Stimulated activated CD8-positive, alpha-beta memory T cell treated with anti-CD3 and anti-CD28 coated beads, Interleukin-15, amount 100 ng/mL, for 24 hours (primary cell): ENCODE measurements around the gene SDK1.

ENCODE experiments used
- DNase-seq: peaks from one replicate; pipeline ENCODE4 v3.0.0-alpha.2; 2020; ENCODE audit warnings: low read depth

The SDK1 gene

DNA sequence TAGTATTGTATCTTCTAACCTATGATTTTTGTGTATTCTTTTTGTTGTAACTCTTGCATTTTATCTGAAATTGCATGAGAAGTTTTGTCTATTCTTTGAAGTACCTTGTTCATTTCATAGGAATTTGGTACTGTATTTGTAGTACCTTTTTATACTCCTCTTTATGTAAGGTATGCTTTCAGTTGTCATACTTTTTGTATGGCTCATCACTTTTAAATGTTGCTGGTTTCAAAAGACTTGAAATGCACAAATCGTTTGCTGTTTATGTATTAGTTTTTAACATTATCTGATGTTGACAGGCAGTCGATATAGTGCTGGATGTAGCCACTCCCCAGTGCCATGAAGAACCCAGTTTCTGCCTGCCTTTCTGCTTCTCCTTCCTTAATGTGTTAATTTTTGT is 158.1 kb downstream of the SDK1 start:
- DNase-seq = no peak

DNA sequence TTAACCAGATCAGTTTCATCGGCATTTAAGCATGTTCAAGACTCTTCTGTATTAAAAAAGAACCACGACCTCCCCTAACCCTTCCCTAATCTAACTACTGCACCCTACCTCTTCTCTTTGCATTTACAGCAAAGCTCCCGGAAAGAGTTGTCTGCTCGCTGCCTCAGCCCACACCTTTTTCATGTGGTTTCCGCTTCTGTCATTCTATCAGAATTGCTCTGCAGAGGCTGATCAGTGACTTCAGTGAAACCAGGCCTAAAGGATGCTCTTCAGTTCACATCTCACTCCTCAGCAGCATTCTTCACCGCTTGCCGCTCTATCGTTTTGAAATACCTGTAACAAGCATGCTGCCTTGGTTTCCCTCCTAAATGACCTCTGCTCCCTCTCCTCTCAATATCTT is 160.9 kb downstream of the SDK1 start:
- no peak for DNase-seq

DNA sequence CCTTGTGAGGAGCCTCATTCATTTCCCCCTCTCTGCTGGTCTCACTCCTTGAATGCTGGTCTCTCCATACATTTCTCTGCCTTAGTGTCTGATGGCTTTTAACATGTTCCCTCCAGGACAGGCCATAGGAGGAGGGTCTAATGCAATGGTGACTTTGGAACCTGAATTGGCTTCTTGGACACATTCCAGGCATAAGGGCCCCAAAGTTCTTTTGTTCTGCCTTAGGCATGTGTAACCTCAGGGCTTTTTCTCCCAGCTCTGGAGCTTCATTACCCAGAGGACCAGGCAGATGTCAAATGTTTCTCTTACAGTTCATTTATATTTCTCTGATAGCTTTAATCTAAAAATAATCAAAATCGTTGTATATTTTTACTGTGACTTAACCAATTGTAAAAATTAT is 162.6 kb downstream of the SDK1 start:
- no peak for DNase-seq

DNA sequence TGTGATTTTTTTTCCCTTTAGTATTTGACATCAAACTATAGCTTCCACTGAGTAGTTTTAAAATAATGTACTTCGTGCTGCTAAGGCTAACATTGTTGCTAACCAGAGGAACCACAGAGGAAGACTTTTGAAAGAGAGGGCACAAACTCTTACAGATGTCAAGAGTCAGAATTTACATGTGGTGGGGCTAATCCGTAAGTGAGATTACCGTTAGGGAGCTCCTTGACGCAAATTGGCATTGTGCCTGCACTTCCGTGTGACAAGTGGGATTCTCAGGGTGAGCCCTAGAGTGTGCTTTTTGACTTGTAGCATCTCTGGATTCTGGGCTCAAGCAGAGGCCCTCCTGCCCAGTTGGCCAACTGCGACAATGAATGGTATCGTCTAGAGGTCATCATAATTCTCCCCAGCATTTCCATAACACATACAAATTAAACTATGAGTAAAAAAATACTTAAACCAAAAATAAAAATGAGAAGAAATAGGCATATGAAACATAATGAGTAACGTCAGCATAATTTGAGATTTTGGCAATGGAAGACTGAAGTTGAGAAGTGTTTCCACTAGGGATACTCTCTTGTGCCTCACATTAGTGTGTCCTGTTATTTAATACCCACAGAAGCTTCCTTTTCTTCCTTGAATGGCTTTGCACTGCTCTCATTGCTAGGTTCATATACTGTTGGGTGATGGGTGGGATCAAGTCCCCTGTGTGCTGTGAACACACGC is 164.0 kb downstream of the SDK1 start:
- no peak for DNase-seq

DNA sequence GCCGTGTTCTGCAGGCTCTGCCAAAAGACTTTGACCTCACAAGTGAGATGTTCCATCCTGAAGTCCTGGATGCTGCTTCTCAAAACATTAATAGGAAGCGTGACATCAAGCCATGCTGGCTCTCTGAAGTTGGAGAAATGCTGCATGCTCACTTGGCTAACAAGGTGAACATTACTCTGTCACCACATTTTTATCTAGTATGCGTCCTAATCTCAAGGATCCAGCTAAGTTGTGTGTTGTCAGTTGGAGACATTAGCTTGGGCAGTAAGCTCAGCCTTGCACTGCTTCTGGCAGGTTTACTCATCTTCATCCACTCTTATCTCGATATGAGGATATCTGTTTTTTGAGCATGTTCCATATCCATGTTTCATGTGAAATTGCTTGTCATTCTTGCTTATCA is 165.2 kb downstream of the SDK1 start:
- DNase-seq = no peak

DNA sequence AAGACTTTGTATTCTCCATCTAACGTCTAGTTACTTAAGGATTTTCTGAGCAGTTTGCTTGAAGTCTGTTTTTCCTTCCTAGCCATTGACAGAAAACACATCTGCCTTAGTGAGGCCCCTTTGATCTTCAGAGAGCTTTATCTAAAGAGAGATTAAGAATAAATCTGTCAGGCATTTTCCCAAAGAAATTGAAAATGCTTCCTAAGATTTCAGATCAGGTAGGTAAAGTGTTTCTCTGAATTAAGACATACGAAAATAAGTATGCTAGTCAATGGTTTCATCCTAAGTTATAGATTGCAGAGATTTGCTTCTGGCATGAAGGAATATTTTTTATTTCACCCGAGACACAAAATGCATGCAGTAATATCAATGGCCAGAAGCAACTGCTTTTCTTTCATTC is 168.6 kb downstream of the SDK1 start:
- DNase-seq = no peak

DNA sequence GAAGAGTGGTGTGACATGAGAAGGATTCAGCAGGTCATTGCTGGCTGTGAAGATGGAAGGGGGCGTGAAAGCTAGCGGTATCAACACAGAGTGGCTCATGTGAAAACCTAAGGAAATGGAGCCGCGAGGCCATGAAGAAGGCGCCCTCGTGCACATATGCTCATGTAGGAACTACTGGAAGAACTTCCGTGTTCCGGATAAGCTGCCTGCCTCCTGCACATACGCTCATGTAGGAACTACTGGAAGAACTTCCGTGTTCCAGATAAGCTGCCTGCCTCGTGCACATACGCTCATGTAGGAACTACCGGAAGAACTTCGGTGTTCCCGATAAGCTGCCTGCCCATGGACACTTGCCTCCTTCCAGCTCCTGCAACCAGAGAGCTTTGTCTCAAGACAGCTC is 179.1 kb downstream of the SDK1 start:
- no peak for DNase-seq

DNA sequence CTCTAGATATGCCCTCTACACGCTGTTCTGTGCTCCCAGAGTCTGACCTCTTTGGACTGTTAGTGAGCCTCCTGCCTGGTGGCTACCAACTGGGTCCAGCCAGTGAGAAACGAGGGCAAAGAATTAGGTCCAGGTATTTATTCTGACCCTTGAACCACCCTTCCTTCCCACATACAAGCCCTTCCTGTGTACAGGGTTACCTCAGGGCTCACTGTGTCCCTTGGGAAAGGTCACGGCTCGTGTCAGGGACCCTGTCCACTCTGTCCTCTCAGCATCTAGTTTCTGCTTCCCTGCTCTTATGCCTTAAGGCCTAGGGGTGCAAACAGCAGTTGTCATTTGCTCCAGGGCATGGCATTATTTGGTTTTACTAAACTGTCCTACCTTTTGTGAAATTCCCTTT is 180.4 kb downstream of the SDK1 start:
- DNase-seq = no peak

DNA sequence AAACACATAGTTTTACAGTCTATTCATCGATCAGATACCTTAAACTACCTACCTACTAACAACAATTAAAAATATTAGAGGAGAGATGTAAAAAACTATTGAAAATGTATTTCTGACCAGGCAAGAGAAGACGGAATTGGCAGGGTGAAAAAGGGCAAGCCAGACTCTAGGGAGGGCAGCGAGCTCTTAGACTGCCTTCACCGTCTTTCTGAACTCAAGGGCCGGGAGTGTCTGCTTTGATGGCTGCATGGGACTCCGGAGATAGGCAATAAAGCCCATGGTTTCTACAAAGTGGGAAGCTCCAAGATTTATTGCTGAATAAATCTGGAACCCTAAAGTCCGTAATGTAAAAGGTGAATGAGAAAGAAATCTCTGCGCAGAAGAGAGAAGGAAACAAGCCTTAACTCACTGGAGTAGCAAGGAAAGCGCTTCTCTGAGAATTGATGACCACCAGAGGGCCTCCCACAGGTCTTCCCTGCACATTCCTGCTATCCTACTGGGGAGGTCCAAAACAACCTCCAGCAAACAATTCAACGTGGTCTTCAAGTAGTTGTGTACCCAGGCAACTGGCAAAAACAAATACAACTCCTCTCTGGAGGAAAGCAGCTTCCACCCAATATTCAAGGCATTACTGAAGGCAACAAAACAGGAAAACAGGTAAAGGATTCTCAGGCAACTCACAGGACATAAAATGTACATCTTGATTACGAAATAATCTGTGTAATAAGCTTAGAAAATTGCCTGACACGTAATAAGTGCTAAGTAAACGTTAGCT is 181.3 kb downstream of the SDK1 start:
- DNase-seq = no peak

DNA sequence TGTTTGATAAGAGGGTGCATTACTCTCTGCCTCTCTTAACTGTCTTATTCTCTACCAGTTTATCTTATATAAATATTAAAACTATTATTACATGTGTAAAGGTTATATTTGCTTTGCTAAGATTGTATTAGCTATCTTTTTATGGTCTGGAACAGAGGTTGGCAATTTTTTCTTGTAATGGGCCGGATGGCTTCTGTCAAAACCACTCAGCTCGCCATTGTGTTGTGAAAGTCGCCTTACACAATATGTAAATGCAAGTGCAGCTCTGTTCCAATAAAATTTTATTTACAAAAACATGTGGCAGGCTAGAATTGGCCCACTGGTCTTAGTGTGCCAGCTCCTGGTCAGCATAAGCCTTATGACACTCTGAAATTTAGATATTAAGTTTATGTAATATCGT is 185.8 kb downstream of the SDK1 start:
- DNase-seq = no peak

DNA sequence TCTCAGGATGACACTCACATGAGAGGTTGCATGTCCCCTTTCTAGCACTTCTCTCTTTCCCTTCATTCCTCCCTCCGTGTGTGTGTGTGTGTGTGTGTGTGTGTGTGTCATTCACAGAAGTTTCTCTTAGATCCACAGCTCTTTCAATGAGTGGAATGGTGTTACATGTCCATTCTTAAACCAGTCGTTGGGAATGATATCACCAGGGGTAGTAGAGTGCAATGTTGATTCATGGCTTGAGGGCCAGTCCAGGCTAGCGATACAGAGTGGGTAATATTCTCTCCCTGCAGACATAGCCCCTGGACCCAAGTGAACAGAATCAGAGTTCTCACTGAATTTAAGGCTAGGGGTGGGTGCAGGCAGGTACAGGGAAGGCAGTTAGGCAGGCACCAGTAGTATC is 187.8 kb downstream of the SDK1 start:
- DNase-seq = no peak

DNA sequence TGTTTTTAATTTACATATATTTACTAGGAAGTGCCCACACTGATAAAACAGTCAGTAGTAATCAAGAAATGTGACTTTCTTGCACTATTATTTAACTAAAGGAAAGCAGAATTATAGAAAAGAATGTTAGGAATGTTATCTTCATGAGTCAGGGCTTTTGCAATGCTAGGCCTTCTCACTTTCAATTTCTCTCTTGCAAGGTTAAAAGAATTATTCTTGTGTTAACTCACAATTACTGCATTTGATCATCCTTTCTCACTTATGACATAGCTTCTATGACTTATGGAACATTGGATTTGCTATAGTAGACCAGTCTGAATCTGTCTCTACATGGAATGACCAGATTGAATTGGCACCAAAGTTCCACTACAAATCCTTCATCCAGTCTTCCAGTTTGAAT is 192.4 kb downstream of the SDK1 start:
- no peak for DNase-seq

DNA sequence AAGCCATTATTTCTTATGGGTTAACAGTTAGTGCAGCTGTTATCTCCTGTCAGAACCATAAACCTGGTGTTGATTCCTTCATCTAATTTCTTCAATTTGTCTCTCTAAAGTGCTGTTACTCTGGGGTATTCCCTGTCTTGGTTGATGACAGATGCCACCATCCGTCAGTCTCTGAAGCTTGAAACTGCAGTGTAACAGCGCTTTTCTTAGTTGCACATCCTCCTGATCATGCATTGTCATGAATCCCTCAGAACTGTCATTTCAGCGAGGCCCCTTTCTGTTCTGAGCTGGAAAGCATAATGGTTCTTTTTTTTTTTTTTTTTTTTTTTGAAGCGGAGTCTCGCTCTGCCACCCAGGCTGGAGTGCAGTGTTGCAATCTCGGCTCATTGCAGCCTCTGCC is 193.9 kb downstream of the SDK1 start:
- DNase-seq = no peak

DNA sequence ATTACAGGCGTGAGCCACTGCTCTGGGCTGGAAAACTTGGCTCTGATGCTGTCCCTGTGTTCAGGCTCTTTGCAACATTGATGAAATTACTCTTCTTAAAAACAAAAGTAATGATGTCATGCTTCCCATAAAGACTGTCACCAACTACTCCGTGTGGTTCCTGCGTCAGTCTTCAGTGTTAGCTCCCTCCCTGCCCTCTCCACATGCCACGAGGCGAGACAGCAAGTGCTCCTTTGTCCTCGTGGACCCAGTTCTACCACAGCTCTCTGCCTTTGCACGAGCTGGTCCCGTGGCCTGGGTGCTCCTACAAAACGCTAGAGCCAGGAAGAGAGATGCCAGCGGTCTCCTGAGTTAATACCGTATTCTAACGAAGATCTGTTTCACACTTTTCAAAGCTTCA is 194.5 kb downstream of the SDK1 start:
- DNase-seq = no peak

DNA sequence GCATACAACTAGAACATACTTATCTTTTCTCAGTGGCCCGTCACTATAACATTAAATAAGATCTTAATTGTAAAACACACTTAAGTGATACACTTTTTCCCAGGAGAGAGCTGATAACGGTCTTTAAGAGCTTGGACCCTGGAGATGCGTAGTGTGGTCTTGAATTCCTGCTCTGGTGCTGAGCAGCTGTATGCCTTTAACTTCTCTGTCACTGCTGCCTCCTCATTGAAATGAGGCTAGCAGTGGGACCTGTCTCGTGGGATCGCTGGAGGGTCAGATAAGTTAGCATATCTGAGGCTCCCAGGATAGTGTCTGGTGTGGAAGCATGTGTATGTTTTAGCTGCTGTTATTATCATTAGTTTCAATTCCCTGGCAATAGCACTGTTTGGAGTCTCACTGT is 194.9 kb downstream of the SDK1 start:
- DNase-seq = no peak

DNA sequence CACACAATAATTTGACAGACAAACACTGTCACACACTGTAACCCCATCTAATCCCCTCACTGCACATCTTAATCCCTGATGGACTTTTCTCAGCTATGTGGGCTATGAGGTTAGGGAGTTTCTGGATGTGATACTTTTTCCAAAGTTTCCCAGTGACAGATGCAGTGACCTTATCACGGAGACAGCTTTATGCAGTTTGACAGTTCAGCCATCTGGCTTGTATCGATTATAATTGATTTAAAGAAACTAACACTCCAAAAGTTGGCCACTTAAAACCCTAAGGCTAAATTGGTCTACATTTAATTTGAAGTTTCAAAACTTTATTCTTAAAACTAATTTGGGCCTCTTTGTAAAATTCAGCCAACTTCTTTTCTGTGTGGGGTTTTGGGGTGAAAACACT is 196.7 kb downstream of the SDK1 start:
- no peak for DNase-seq

DNA sequence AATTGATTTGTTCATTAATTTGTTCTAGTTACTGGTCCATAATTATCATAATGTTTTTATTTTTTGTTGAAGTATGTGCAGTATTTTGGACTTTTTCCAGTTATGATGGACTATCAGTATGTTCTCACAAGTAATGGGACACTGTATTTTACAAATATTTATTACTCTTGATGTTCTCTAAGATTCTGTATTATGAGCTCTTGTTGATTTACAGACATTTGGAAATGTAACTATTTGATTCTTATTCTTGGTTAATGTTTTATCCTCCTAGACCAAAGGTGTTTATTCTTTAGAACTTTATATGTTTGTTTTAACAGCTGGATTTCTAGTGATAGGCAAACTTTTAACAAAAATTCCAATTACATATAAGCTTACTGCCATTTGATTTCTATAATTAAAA is 200.6 kb downstream of the SDK1 start:
- DNase-seq = no peak

DNA sequence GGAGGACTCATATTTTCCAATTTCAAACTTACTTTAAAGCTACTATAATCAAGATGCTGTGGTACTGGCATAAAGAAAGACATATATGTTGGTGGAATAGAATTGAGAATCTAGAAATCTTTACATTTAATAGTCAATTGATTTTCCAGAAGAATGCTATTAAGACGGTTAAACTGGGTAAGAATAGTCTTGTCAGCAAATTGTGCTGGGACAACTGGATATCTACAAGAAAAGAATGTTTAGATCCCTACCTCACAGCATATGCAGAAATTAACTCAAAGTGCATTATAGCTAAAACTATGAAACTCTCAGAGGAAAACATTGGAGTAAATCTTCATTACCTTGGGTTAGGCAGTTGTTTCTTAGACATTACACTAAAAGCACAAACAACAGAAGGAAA is 203.3 kb downstream of the SDK1 start:
- no peak for DNase-seq

DNA sequence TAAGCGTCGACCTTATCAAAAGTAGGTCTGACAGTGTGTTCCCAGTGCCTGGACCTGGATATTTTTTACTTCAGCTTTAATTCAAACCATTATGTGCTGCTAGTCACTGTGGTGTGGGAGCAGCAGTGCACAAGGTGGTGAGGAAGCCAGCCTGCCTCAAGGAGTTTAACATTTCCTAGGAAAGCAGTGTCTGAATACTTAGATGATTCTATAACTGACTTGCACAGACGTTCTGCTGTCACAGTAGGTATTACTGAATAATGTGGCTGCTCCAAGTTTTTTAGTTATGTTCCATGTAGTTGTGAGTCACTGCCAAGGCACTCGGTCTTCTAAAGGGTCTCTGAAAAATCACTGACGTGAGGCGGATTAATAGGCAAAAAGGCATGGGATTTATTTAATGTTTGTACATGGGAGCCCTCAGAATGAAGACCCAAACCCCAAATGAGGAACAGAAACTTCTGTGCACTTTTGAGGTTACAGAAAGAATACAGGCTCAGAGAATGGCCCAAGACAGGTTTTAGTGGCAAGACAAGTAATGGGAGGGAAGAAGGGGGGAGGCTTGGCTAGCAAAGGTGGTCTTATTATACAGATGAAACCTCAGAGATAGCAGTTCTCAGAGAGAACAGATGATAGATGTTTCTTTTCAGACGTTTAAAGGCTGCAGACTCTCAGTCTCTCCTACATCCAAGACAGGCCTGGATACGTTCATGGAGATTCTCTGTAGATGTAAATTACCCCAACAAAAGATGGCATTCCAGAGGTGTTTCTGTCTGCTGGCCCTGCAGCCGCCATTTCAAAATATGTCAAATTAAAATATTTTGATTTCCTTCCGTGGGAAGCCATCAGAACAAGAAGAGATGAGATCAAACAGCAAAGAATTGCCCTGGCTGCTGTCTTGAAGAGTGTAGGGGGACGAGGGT is 209.3 kb downstream of the SDK1 start:
- no peak for DNase-seq

DNA sequence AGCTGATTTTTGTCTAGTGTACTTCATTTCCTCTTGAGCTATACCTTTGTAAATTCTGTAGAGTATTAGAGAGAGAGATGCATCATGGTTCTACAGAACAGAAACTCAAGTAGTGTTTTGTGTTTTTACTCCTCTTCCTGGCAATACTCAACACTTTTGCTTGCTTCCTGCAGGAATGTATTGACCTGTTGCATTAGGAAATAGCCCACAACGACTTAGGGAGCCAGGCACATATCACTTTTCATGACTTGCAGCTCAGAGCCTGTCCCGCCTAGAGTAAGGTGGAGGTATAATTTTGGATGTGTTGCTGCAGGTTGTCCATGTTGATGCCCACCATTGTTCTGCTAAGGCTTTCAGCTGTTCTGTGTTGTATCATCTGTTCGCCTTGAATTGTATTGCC is 216.3 kb downstream of the SDK1 start:
- no peak for DNase-seq

DNA sequence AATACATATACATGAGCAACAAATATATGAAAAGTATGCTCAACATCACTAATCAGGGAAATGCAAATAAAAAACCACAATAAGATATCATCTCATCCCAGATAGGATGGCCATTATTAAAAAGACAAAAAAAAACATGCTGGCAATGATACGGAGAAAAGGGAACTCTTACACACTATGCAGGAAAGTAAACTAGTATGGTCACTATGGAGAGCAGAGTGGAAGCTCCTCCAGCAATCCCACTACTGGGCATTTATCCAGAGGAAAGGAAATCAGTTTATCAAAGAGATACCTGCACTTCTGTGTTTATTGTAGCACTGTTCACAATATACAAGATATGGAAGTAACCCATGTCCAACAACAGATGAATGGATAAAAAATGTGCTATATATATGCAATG is 217.5 kb downstream of the SDK1 start:
- no peak for DNase-seq

DNA sequence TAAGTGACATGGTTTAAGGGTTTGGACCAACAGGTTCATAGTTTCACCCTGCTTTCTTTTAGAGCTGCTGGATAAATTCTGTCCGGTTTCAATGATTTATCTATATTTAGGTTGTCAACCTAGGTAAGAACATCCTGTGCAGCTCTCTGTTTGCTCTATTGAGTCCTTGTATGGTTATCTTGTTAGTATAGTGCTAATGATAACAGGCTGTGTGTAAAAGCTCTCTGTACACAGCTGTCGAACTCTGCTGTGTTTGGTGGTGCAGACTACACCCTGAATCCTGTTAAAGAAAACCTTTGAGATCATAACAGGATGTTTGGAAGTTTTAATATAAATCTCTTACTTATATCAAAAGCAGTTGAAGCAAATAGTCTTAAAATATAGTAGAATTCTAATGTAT is 219.2 kb downstream of the SDK1 start:
- DNase-seq = no peak
